ENCODE measurements around the gene SYT1. TPM values are rescaled to one million over a fixed set of nuclear protein-coding genes. Genes with fewer than 3 reads are reported as not detected.

The SYT1 gene
- total RNA-seq, 3 donors from 2014 or later: 1.4 to 11.8 (median 2.0) TPM

- ATAC-seq (peak; percentile 96), DNase-seq (peak in 2 of 3 donors; percentile 57 to 79)
- TF ChIP-seq, protein P1, sequence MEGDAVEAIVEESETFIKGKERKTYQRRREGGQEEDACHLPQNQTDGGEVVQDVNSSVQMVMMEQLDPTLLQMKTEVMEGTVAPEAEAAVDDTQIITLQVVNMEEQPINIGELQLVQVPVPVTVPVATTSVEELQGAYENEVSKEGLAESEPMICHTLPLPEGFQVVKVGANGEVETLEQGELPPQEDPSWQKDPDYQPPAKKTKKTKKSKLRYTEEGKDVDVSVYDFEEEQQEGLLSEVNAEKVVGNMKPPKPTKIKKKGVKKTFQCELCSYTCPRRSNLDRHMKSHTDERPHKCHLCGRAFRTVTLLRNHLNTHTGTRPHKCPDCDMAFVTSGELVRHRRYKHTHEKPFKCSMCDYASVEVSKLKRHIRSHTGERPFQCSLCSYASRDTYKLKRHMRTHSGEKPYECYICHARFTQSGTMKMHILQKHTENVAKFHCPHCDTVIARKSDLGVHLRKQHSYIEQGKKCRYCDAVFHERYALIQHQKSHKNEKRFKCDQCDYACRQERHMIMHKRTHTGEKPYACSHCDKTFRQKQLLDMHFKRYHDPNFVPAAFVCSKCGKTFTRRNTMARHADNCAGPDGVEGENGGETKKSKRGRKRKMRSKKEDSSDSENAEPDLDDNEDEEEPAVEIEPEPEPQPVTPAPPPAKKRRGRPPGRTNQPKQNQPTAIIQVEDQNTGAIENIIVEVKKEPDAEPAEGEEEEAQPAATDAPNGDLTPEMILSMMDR (IDR thresholded peaks at IDR 0.05): peak; percentile 45
- Histone ChIP-seq H3K36me3 (ENCODE audit: low read depth) (no peaks in the 10 kb centered on the region), H3K9me3 (no peaks in the 10 kb centered on the region), H3K4me1 (ENCODE audit: low read depth) (no peaks in the 10 kb centered on the region), H3K4me3 (no peak overlapping the region)
- intact Hi-C loops (cut with DNase I, micrococcal nuclease): loop anchor here in 1 of 2 donors (1.0 to 5.0 kb wide), 2 partner anchors 139 to 330 kb away; no protein-coding TSS in a partner anchor
These were observed 543.4 kb downstream of the SYT1 start for GRCh38 chr12:79407671-79408622.

DNA sequence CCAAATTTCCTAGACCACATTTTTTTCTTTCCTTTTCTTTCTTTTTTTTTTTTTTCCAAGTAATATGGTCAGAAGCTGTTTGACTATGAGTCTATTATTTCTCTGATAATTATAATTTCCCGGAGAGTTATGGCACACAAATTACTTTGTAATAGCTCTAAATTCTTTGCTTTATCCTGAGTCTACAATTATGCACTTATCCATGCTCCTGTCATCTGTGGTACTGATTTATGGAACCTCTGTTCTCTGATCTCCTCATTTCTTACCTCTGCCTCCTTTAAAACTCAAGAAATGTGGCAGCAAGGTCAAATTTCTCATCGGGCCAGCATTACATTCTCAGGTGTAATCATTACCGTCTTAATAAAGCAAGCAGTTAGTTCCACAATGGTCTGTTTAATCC is 544.1 kb downstream of the SYT1 start:
- Histone ChIP-seq H3K4me1 (ENCODE audit: low read depth) (no peaks in the 10 kb centered on the region), H3K4me3 (no peak overlapping the region), H3K36me3 (ENCODE audit: low read depth) (no peaks in the 10 kb centered on the region), H3K9me3 (no peaks in the 10 kb centered on the region)
- intact Hi-C loops (cut with DNase I, micrococcal nuclease): loop anchor here in 1 of 2 donors (1.0 to 5.0 kb wide), 2 partner anchors 139 to 330 kb away; no protein-coding TSS in a partner anchor
- TF ChIP-seq, protein P1 (IDR thresholded peaks at IDR 0.05): no peak
- DNase-seq (no peak), ATAC-seq (no peak)

- DNase-seq: no peak
- H3K9me3 ChIP-seq: no peaks in the 10 kb centered on the region
- intact Hi-C loops (cut with DNase I, micrococcal nuclease): loop anchor here in 1 of 2 donors (5.0 kb wide), 1 partner anchor 138 kb away; no protein-coding TSS in a partner anchor
- no peaks in the 10 kb centered on the region for H3K36me3 ChIP-seq (ENCODE audit: low read depth)
- ATAC-seq: no peak
- H3K4me3 ChIP-seq: no peak overlapping the region
- TF ChIP-seq, protein P1 (IDR thresholded peaks at IDR 0.05): no peak
- H3K4me1 ChIP-seq (ENCODE audit: low read depth): peaks cover 5% of the 10 kb centered on the region
These were observed 545.0 kb downstream of the SYT1 start for GRCh38 chr12:79409562-79409961.

GRCh38 chr12:79411791-79412190 is 547.2 kb downstream of the SYT1 start:
- Histone ChIP-seq H3K4me1 (ENCODE audit: low read depth) (peaks cover 20% of the 10 kb centered on the region), H3K9me3 (no peaks in the 10 kb centered on the region), H3K4me3 (no peak overlapping the region), H3K36me3 (ENCODE audit: low read depth) (no peaks in the 10 kb centered on the region)
- DNase-seq (no peak), ATAC-seq (no peak)
- intact Hi-C loops (cut with DNase I, micrococcal nuclease): no loop called here
- TF ChIP-seq, protein P1 (IDR thresholded peaks at IDR 0.05): no peak

- Histone ChIP-seq H3K4me3 (no peak overlapping the region), H3K9me3 (no peaks in the 10 kb centered on the region), H3K4me1 (ENCODE audit: low read depth) (peaks cover 20% of the 10 kb centered on the region), H3K36me3 (ENCODE audit: low read depth) (no peaks in the 10 kb centered on the region)
- DNase-seq (no peak), ATAC-seq (peak; percentile 58)
- TF ChIP-seq, protein P1 (IDR thresholded peaks at IDR 0.05): no peak
- intact Hi-C loops (cut with DNase I, micrococcal nuclease): no loop called here
These were observed 549.2 kb downstream of the SYT1 start for GRCh38 chr12:79413796-79414195.
